MCF 10A (cell line): ENCODE results near the gene PCTP. TPM values are rescaled to one million over a fixed set of nuclear protein-coding genes. Genes with fewer than 3 reads are reported as not detected.

Experiments
- BruUV-seq: library from RNA; stranded (reverse); fragments of 400-500 nt; replicated peaks from 2 replicates; lab custom pipeline; 2021; lab: Mats Ljungman, UMichigan
- CTCF ChIA-PET: fragments of 300-600 bp; sonication (Branson Sonifier 250); formaldehyde crosslinking; extraction: SDS; loops from one replicate; lab custom pipeline; 2021; ENCODE audit warnings: antibody characterized with exemption, inconsistent platforms; lab: Yijun Ruan, JAX
- POLR2A ChIA-PET: fragments of 300-600, 350-650 bp; sonication (Branson Sonifier 250); formaldehyde crosslinking; extraction: SDS; loops from one replicate; lab custom pipeline; 2020; ENCODE audit warnings: antibody characterized with exemption, inconsistent platforms; lab: Yijun Ruan, JAX
- DNase-seq: peaks from one replicate; pipeline ENCODE4 v3.0.0-alpha.2; 2018; ENCODE audit not compliant: unreplicated experiment
- H3K27ac Mint-ChIP-seq: one replicate; pipeline ENCODE4 v1.8.0; 2022; ENCODE audit warnings: mild to moderate bottlenecking, low read depth, mixed read lengths; ENCODE audit not compliant: unreplicated experiment
- H3K27me3 Mint-ChIP-seq: one replicate; pipeline ENCODE4 v1.8.0; 2022; ENCODE audit warnings: mixed read lengths; ENCODE audit not compliant: insufficient read depth, unreplicated experiment
- H3K36me3 Mint-ChIP-seq: one replicate; pipeline ENCODE4 v1.8.0; 2022; ENCODE audit warnings: mild to moderate bottlenecking, moderate library complexity, mixed read lengths; ENCODE audit not compliant: insufficient read depth, unreplicated experiment
- H3K4me1 Mint-ChIP-seq: one replicate; pipeline ENCODE4 v1.8.0; 2022; ENCODE audit warnings: mixed read lengths; ENCODE audit not compliant: insufficient read depth, unreplicated experiment
- H3K4me3 Mint-ChIP-seq: one replicate; pipeline ENCODE4 v1.8.0; 2022; ENCODE audit warnings: mild to moderate bottlenecking, moderate library complexity, mixed read lengths; ENCODE audit not compliant: unreplicated experiment
- H3K9me3 Mint-ChIP-seq: one replicate; pipeline ENCODE4 v1.8.0; 2022; ENCODE audit warnings: mixed read lengths; ENCODE audit not compliant: unreplicated experiment
- CTCF ChIP-seq: fragments of 200-600 bp; IDR thresholded peaks from one replicate; pipeline ENCODE4 v1.8.0; 2022; ENCODE audit warnings: antibody characterized with exemption, mild to moderate bottlenecking; ENCODE audit not compliant: unreplicated experiment
- intact Hi-C: fragments of 100-400 bp; cut with micrococcal nuclease; formaldehyde crosslinking; loops from 2 replicates; pipeline ENCODE4 v1.14.1; 2022
- total RNA-seq: library from RNA; stranded (reverse); gene quantifications from 2 replicates; pipeline ENCODE4 v1.2.3, GENCODE V29; 2022

PCTP gene
- total RNA-seq, 1 experiment from 2014 or later, result 10.2 TPM

- no peak for DNase-seq
- H3K27ac Mint-ChIP-seq, result no peak overlapping the region
- H3K4me3 Mint-ChIP-seq, result no peak overlapping the region
- CTCF ChIA-PET, result interaction anchor here (0.6 to 6.5 kb wide), 4 partner anchors 57 to 321 kb away, joined by 3 to 35 read pairs (median 4); no protein-coding TSS in a partner anchor
- H3K9me3 Mint-ChIP-seq, result no peaks in the 10 kb centered on the region
- no peak for TF ChIP-seq CTCF
- H3K4me1 Mint-ChIP-seq, result no peaks in the 10 kb centered on the region
- no peaks in the 10 kb centered on the region for H3K36me3 Mint-ChIP-seq
- intact Hi-C loops, result no loop called here
- H3K27me3 Mint-ChIP-seq, result no peaks in the 10 kb centered on the region
- POLR2A ChIA-PET, result no interaction called here
- no TSS peak for BruUV-seq
These were observed 34.3 kb downstream of the PCTP start for GRCh38 chr17:55785181-55785580.

GRCh38 chr17:55793272-55793671 is 42.4 kb downstream of the PCTP start:
- Mint-ChIP-seq H3K27ac (no peak overlapping the region), H3K27me3 (peaks cover 8% of the 10 kb centered on the region), H3K9me3 (no peaks in the 10 kb centered on the region), H3K4me3 (no peak overlapping the region), H3K4me1 (no peaks in the 10 kb centered on the region), H3K36me3 (no peaks in the 10 kb centered on the region)
- intact Hi-C loops, result no loop called here
- TF ChIP-seq CTCF, result no peak
- POLR2A ChIA-PET, result no interaction called here
- no TSS peak for BruUV-seq
- no peak for DNase-seq
- CTCF ChIA-PET, result no interaction called here

DNA sequence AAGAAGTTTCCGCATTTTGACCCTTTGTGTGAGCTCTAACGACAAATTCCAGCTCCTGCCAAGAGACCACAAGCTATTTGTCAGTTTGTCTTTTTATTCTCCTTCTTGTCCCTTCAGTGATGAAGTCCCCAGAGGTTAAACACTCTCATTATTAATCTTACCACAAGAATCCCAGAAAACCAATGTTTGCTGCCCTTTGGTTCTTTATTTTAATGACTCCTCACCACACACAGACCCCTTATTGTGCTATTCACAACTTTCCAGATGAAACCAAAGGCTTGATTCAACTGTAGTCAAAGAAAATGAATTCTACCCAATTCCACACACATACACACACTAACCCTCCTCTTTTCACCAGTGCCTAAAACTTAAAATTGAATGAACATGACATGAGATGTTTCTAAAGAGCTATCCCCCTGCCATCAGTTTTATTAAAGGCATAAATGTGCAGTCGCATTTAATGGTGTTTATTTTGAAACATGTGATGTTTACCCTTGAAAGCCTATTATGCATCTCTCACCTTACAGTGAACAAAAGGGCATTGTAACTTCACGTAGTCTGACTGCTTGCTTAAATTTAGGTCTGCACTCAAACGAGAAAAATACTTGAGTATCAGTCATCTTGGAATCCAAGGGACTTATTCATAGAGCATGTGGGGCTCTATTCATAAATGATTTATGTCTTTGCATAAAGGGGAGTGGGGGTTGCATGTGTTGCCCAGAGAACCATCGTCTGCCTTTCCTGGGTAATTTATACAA is 44.1 kb downstream of the PCTP start:
- Mint-ChIP-seq H3K27me3 (peaks cover 19% of the 10 kb centered on the region), H3K9me3 (no peaks in the 10 kb centered on the region), H3K4me1 (no peaks in the 10 kb centered on the region), H3K4me3 (no peak overlapping the region), H3K36me3 (no peaks in the 10 kb centered on the region), H3K27ac (no peak overlapping the region)
- intact Hi-C loops, result no loop called here
- DNase-seq, result no peak
- BruUV-seq, result no TSS peak
- no peak for TF ChIP-seq CTCF
- POLR2A ChIA-PET, result interaction anchor here (1.1 kb wide), 1 partner anchor 44 kb away, joined by 3 read pairs; the partner anchor contains the start of gene PCTP
- CTCF ChIA-PET, result no interaction called here

- peak; percentile 44 for DNase-seq
- POLR2A ChIA-PET, result no interaction called here
- no peaks in the 10 kb centered on the region for H3K9me3 Mint-ChIP-seq
- H3K27me3 Mint-ChIP-seq, result no peaks in the 10 kb centered on the region
- H3K36me3 Mint-ChIP-seq, result no peaks in the 10 kb centered on the region
- no peak overlapping the region for H3K4me3 Mint-ChIP-seq
- no peak for TF ChIP-seq CTCF
- intact Hi-C loops, result no loop called here
- CTCF ChIA-PET, result interaction anchor here (0.6 to 1.4 kb wide), 4 partner anchors 18 to 217 kb away, joined by 3 to 4 read pairs (median 4); no protein-coding TSS in a partner anchor
- no peaks in the 10 kb centered on the region for H3K4me1 Mint-ChIP-seq
- BruUV-seq, result no TSS peak
- no peak overlapping the region for H3K27ac Mint-ChIP-seq
These were observed 56.1 kb downstream of the PCTP start for GRCh38 chr17:55806745-55807495.
